Measurements from ENCODE around the gene OPRM1. TPM values are rescaled to one million over a fixed set of nuclear protein-coding genes. Genes with fewer than 3 reads are reported as not detected.

The OPRM1 gene
- total RNA-seq, 1 donor from 2014 or later: not detected

GRCh38 chr6:154218787-154219186 lies 179.7 kb downstream of the OPRM1 start:
- Mint-ChIP-seq H3K27me3 (peaks cover 5% of the 10 kb centered on the region), H3K36me3 (ENCODE audit: insufficient read depth) (no peaks in the 10 kb centered on the region), H3K9me3 (ENCODE audit: low read depth) (no peaks in the 10 kb centered on the region), H3K27ac (no peak overlapping the region), H3K4me3 (ENCODE audit: low read depth) (no peak overlapping the region), H3K4me1 (ENCODE audit: low read depth) (peaks cover 1% of the 10 kb centered on the region)
- no peak for DNase-seq (ENCODE audit: low spot score, unreplicated experiment)
- no peak for TF ChIP-seq CTCF (IDR thresholded peaks at IDR 0.05; ENCODE audit: unreplicated experiment)

- DNase-seq (ENCODE audit: low spot score, unreplicated experiment): no peak
- Mint-ChIP-seq H3K9me3 (ENCODE audit: low read depth) (no peaks in the 10 kb centered on the region), H3K4me1 (ENCODE audit: low read depth) (peaks cover 1% of the 10 kb centered on the region), H3K27ac (no peak overlapping the region), H3K36me3 (ENCODE audit: insufficient read depth) (no peaks in the 10 kb centered on the region), H3K4me3 (ENCODE audit: low read depth) (no peak overlapping the region), H3K27me3 (peaks cover 5% of the 10 kb centered on the region)
- no peak for TF ChIP-seq CTCF (IDR thresholded peaks at IDR 0.05; ENCODE audit: unreplicated experiment)
Measured at GRCh38 chr6:154219250-154219649, 180.2 kb downstream of the OPRM1 start.

- no peaks in the 10 kb centered on the region for H3K36me3 Mint-ChIP-seq (ENCODE audit: insufficient read depth)
- no peak overlapping the region for H3K4me3 Mint-ChIP-seq (ENCODE audit: low read depth)
- H3K27me3 Mint-ChIP-seq: peaks cover 5% of the 10 kb centered on the region
- no peaks in the 10 kb centered on the region for H3K9me3 Mint-ChIP-seq (ENCODE audit: low read depth)
- TF ChIP-seq CTCF (IDR thresholded peaks at IDR 0.05; ENCODE audit: unreplicated experiment): no peak
- no peak for DNase-seq (ENCODE audit: low spot score, unreplicated experiment)
- peaks cover 1% of the 10 kb centered on the region for H3K4me1 Mint-ChIP-seq (ENCODE audit: low read depth)
- no peak overlapping the region for H3K27ac Mint-ChIP-seq
Measured at GRCh38 chr6:154222716-154223115, 183.7 kb downstream of the OPRM1 start.

GRCh38 chr6:154223296-154223695 lies 184.3 kb downstream of the OPRM1 start:
- no peak for DNase-seq (ENCODE audit: low spot score, unreplicated experiment)
- Mint-ChIP-seq H3K4me3 (ENCODE audit: low read depth) (no peak overlapping the region), H3K27ac (no peak overlapping the region), H3K36me3 (ENCODE audit: insufficient read depth) (no peaks in the 10 kb centered on the region), H3K27me3 (peaks cover 5% of the 10 kb centered on the region), H3K4me1 (ENCODE audit: low read depth) (peaks cover 1% of the 10 kb centered on the region), H3K9me3 (ENCODE audit: low read depth) (no peaks in the 10 kb centered on the region)
- no peak for TF ChIP-seq CTCF (IDR thresholded peaks at IDR 0.05; ENCODE audit: unreplicated experiment)

GRCh38 chr6:154226461-154226860 lies 187.4 kb downstream of the OPRM1 start:
- TF ChIP-seq CTCF (IDR thresholded peaks at IDR 0.05; ENCODE audit: unreplicated experiment): no peak
- DNase-seq (ENCODE audit: low spot score, unreplicated experiment): no peak
- Mint-ChIP-seq H3K27me3 (no peaks in the 10 kb centered on the region), H3K27ac (no peak overlapping the region), H3K36me3 (ENCODE audit: insufficient read depth) (no peaks in the 10 kb centered on the region), H3K4me3 (ENCODE audit: low read depth) (no peak overlapping the region), H3K4me1 (ENCODE audit: low read depth) (no peaks in the 10 kb centered on the region), H3K9me3 (ENCODE audit: low read depth) (no peaks in the 10 kb centered on the region)
